NCI-H1092 (cell line): ENCODE results near the gene RBM11.
"Not testable (repeated sequence)": the region's sequence is repeated elsewhere in the genome, so short reads cannot be mapped to it uniquely, and the experiment has no call there.

Source experiments
- DNase-seq: peaks from one replicate; lab custom pipeline; 2025; lab: John Stamatoyannopoulos, UW

Gene RBM11

GRCh38 chr21:14215971-14216641 is at the start of gene RBM11:
Gene RBM11 (plus strand): TSS chr21:14216157. CDS start chr21:14216187, 30 bp downstream.
- DNase-seq = peak; percentile 13

- DNase-seq = not testable (repeated sequence)
Measured at GRCh38 chr21:14166463-14167223, 49.3 kb upstream of the RBM11 start.

GRCh38 chr21:14206222-14206621 is 9.7 kb upstream of the RBM11 start:
- DNase-seq = no peak

- DNase-seq = no peak
Measured at GRCh38 chr21:14210738-14211137, 5.2 kb upstream of the RBM11 start, which contains the start of gene LIPI. Gene LIPI (minus strand): TSS chr21:14210955. CDS start chr21:14210845, 110 bp downstream.

- DNase-seq = no peak
Measured at GRCh38 chr21:14213164-14213563, 2.8 kb upstream of the RBM11 start.

- DNase-seq = no peak
Measured at GRCh38 chr21:14223365-14223764, 7.4 kb downstream of the RBM11 start.

GRCh38 chr21:14229399-14229798 is 13.4 kb downstream of the RBM11 start:
- DNase-seq = no peak

GRCh38 chr21:14235101-14235500 is 19.1 kb downstream of the RBM11 start:
- no peak for DNase-seq

- DNase-seq = no peak
Measured at GRCh38 chr21:14236180-14236579, 20.2 kb downstream of the RBM11 start.

- DNase-seq = no peak
Measured at GRCh38 chr21:14239281-14239680, 23.3 kb downstream of the RBM11 start.

GRCh38 chr21:14241297-14241696 is 25.3 kb downstream of the RBM11 start:
- no peak for DNase-seq

GRCh38 chr21:14243461-14243860 is 27.5 kb downstream of the RBM11 start:
- no peak for DNase-seq

- no peak for DNase-seq
Measured at GRCh38 chr21:14243874-14244273, 27.9 kb downstream of the RBM11 start.

GRCh38 chr21:14244911-14245310 is 29.0 kb downstream of the RBM11 start:
- DNase-seq = no peak

- DNase-seq = no peak
Measured at GRCh38 chr21:14245711-14246110, 29.8 kb downstream of the RBM11 start.

GRCh38 chr21:14251336-14251735 is 35.4 kb downstream of the RBM11 start:
- no peak for DNase-seq

- no peak for DNase-seq
Measured at GRCh38 chr21:14259747-14260146, 43.8 kb downstream of the RBM11 start.

- DNase-seq = no peak
Measured at GRCh38 chr21:14260174-14260764, 44.3 kb downstream of the RBM11 start.

- DNase-seq = no peak
Measured at GRCh38 chr21:14262039-14262438, 46.1 kb downstream of the RBM11 start.

GRCh38 chr21:14263879-14264278 is 47.9 kb downstream of the RBM11 start:
- DNase-seq = no peak

GRCh38 chr21:14265023-14265422 is 49.1 kb downstream of the RBM11 start:
- DNase-seq = no peak

- no peak for DNase-seq
Measured at GRCh38 chr21:14267076-14267475, 51.1 kb downstream of the RBM11 start.

- DNase-seq = no peak
Measured at GRCh38 chr21:14270631-14271030, 54.7 kb downstream of the RBM11 start.
